AG08395 (cell line): ENCODE results near the gene KLHL24.
"Not testable (repeated sequence)": the region's sequence is repeated elsewhere in the genome, so short reads cannot be mapped to it uniquely, and the experiment has no call there.

Experiments used
- DNase-seq: peaks from one replicate; pipeline ENCODE4 v3.0.0; 2012; ENCODE audit warnings: mixed read lengths, low spot score

Gene KLHL24

DNA sequence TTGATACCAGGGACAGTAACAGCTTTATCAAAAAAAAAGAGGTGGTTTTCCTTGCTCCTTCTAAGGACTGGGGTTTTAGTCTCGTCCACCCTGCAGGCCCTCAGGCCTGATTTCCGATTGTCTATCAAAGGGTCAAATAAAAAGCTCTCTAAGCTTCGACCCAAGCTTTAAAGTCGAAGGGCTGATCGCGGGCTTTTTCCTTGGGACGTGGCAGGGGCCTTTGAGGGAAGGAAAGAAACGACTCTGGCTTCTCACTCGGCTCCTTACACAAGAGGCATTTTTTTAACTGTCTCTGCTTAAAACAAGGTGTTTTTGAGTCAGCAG is 354 bp upstream of the KLHL24 start:
- peak; percentile 14 for DNase-seq

DNA sequence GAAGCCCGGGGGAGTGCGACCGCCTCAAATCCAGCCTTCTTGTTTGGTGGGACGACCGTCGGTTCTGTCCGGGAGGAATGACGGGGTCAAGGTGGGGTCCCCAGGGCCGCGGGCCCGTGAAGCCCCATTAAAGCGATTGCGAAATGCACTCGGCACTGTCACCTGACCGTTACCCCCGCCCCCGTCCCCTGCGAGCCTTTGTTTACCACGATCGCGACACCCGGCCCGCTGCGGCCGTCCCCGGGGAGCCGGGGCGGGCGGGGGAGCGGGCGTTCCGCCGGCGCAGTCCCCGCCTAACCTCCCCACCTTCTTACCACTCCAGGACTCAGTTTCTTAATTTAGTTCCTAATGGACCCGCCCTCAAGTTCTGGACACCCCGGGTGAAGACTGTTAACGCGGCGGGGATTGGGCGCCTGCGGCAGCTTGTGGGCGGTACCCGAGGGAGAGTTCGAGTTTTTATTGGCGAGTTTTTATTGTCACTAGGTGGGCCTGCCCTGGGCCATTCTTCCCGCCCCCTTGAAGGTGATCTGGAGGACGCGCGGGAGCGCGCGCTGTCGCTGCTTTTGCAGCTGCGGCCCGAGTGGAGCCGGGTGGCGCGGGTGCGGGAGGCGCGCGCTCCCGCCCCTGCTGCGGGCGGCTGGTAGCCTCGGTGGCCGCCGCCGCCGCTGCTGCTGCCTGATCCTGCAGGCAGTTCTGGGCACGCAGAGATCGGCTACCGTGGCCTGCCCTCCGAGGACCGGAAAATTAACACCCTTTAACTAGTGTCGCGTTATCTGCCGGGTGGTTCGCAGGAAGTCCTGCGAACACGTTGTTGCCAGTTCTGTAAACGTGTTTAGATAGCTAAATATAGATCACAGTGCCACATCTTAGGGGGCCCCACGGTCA is 1.0 kb downstream of the KLHL24 start:
- DNase-seq = peak; percentile 91

DNA sequence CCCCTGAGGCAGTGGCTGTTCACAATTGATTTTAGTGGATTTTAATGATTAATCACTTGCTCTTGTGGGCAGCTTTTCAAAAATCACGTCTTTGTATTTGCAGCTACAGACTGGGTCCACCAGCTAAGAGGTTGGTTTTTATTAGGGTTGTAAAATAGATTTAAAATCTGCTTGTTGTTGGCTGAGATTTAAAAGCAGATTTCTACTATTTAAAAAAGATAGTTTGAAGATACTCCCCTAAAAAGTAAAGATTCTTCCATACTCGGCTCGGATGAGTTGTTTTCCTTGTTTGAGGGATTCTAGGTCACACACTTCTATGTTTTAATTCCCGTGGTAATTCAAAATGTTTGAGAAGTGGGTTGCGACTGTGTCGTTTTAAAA is 1.7 kb downstream of the KLHL24 start:
- DNase-seq = no peak

DNA sequence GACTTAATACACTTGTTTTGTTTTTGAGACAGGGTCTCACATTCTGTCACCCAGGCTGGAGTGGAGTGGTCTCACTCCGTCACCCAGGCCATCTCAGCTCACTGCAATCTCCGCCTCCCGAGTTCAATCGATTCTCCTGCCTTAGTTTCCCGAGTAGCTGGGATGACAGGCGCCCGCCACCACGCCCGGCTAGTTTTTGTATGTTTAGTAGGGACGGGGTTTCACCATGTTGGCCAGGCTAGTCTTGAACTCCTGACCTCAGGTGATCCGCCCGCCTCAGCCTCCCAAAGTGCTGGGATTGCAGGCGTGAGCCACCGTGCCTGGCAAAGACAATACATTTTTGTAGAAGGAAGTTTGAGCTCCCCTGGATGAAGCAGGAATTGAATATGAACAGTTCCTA is 2.2 kb downstream of the KLHL24 start:
- DNase-seq = not testable (repeated sequence)

DNA sequence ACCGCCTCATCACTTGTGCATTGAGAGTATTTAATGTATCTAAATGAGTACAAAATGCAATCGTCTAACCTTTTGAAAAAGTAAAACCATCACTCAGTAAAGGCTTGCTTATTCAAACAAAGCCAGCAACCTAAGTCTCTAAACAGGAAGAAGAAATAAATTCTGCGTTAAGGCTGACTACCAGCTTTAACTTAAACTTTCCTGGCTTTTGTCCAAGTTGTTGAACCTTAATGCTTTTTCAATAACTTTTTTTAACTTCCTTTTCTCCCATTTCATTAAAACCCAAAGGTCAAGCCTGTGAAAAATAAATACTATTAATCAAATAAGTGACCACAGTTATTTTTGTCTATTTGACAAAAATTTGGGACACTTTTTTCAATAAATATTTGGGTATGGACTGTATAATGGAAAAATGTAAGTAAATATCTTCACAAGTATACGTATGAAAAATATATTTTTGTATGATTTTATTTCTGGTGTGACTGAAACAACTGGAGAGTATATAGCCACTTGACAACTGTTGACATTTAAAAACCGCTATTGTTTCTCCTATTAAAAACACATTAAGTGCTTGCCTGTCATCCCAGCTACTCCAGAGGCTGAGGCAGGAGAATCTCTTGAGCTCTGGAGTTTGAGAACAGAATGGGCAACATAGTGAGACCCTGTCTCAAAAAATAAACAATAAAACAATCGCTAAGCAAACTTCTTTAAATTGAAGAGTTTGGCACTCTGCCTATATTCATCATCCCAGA is 2.9 kb downstream of the KLHL24 start:
- DNase-seq = no peak

DNA sequence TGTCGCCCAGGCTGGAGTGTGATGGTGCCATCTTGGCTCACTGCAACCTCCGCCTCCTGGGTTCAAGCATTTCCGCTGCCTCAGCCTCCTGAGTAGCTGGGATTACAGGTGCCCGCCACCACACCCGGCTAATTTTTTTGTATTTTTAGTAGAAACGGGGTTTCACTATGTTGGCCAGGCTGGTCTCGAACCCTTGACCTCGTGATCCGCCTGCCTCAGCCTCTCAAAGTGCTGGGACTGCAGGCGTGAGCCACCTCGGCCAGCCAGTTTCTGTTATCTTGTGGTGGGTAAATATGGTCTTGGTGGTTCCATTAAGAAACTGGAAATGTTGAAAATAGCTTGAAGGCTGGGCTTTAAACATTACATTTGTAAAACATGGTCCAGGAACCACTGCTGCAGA is 5.2 kb downstream of the KLHL24 start:
- DNase-seq = not testable (repeated sequence)

DNA sequence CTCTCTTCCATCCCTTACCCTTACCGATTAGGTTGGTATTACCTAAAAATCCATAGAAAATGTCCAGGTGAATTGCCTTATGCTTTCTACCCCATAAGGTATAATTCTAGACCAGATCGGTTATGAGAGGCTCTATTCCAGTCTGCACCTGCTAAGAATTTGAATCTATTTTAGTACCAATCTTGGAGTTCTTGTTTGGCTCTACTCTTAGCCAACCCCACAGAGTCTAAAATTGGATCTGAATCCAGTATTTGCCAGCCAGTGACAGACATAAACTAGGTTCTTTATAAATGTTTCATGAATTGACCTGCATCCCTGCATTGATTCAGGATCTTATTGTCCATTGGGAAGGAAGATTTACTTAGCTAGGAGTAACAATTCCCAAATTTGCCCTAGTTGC is 6.5 kb downstream of the KLHL24 start:
- DNase-seq = no peak

DNA sequence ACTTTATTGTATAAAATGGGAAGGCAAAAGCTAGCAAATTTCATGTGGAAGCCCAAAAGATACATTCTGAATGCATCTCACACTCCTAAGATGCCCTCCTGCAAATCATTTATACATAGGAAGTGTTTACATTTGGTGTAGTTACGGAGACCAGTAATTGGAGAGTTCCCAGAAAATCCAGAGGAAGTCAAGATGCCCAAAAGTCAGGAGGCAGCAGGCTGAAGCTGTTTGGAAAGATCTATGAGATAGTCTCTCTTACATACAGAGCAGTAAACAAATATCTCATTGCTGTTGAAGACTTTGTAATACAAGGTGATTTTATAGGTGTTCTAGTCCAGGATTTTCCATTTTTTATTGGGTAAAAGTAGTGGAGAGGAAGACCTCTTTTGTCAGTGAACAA is 8.8 kb downstream of the KLHL24 start:
- DNase-seq = no peak

DNA sequence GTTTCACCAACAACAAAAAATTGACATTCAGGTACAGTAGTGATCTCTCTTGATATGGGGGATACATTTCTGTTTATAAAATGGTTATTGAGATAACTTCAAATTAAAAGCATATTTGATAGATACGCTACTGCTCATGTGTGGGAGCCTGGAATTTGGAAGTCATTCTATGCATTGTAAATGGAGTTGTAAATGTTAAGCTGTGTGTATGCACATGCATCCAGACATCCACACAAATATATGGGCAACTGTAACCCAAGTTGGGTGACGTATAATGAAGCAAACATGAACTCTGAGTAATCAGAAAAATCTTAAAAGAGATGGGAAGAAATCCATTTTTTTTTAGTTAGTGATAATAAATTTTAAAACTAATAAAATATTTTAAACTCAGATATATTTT is 9.8 kb downstream of the KLHL24 start:
- no peak for DNase-seq

DNA sequence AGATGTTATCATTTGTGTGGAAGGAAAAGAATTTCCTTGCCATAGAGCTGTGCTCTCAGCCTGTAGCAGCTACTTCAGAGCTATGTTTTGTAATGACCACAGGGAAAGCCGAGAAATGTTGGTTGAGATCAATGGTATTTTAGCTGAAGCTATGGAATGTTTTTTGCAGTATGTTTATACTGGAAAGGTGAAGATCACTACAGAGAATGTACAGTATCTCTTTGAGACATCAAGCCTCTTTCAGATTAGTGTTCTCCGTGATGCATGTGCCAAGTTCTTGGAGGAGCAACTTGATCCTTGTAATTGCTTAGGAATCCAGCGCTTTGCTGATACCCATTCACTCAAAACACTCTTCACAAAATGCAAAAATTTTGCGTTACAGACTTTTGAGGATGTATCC is 15.1 kb downstream of the KLHL24 start:
- no peak for DNase-seq

DNA sequence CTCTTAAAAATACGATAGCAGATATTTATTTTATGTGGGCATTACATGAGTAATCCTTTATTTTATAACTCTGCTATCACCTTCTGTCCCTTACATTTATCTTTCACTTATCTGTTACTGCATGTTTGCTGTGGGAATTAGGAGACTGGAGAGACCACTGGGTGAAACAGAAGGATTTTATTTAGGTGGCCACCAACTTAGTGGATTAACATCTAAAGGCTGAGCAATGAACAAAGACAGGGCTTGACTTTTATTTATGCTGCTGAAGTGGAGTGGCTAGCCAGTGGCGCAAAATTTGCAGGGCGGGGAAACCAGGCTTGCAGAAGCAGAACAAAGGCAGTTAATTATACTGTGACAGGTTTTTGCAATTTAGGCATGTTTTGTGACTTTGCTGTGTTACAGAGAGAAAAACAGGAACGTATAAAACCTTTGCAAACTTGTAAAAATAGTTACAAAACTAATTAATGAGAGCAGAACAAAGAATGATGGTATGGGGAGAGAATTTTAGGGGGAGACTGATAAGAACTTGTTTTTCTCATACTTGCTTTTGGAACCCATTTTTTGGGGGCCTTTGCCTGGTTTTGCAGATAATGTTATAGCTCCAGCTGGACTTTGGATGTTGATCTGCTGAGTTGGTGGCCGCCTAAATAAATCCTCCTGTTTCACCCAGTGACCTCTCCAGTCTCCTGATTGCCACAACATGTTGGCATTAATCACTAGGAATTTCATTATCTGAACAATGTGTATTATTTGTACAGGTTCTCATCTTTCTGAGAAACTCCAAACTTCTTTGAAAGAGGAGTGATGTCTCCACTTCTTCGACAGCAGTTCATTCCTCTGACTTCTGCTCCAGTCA is 18.0 kb downstream of the KLHL24 start:
- DNase-seq = no peak

DNA sequence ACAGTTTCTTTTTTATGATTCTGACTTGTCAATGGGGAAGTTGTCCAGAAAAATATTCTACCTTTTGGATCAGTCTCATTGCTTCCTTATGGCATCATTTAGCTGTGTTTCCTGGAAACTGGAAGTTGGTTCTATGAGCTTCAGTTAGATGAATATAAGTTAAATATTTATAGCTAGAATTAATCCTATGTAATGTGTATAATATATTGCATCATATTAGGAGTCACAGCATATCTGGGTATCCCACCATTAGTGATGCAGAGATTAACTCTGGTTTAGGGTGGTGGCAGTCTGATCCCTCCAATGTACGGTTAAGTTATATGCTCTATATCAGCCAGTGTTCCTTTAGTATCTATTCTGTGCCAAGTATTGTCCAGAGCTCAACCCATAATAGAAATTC is 19.3 kb downstream of the KLHL24 start:
- no peak for DNase-seq

DNA sequence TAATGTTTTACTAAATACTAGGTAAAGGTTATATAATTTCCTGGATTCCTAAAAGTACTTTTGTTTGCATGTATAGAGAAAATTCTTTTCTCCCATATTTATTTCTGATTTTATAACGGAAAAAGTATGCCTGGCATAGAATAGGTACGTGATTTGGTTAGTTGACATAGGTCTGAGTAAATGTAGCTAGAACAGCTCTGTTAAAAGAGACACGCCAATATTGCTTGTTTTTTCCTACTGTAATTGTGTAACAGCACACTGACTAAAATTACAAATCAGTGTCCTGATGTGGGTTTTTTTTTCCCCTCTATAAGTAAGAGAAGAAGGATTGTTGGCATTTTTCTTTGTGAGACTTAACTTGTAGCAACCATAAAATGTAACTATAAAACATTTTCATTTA is 26.7 kb downstream of the KLHL24 start:
- no peak for DNase-seq

DNA sequence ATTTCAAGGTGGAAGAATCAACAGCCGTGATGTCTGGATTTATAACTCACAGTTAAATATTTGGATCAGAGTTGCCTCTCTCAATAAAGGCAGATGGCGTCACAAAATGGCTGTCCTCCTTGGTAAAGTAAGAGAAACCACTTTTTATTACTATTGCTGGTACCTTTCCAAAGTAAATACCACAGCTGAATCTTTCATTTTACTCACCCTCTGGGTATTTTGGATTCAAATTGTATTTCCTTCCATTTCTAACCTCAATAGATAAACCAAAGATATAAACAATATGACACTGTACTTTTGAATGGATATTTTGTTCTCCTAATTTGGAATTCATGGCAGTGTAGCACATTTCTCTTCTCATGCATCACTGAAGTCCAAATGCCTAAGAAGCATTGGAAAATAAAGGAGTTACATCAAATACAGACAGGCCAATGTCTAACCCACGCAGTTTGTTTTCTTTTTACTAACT is 29.5 kb downstream of the KLHL24 start:
- peak; percentile 83 for DNase-seq

DNA sequence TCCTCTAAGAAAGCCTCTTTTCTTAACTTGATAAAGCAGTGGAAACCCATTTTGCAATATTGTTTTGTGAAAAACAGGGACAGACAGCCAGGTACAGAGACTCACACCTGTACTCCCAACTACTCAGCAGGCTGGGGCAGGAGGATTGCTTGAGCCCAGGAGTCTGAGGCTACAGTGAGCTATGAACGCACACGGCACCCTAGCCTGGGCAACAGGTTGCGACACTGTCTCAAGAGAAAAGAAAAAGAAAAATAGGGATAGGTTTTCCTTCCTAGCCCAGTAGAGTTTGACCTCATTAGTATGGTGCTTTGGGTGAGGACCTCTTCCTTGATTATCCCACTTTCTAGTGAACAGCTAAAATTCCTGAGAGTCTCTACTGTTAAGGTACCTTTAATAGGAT is 44.6 kb downstream of the KLHL24 start:
- DNase-seq = no peak

DNA sequence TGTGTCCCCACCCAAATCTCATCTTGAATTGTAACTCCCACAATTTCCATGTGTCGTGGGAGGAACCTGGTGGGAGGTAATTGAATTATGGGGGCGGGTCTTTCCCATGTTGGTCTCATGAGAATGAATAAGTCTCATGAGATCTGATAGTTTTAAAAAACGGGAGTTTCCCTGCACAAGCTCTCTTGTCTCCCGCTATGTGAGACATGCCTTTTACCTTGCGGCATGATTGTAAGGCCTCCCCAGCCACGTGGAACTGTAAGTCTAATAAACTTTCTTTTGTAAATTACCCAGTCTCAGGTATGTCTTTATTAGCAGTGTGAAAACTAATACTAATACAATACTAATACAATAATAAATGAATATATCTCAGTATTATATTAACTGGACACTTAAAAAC is 52.3 kb downstream of the KLHL24 start:
- no peak for DNase-seq

DNA sequence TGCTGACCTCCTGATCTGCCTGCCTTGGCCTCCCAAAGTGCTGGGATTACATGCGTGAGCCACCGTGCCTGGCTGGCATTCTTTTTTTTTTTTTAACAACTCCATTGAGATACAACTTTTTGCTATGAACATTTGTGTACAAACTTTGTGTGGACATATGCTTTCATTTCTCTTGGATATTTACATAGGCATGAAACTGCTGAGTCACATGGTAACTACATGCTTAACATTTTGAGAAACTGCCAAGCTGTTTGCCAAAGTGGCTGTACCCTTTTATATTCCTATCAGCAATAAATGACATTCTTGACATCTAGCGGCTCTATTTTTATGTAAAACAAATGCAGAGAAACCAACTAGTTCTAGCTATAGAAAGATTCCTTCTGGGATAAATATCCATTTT is 53.5 kb downstream of the KLHL24 start:
- DNase-seq = no peak

DNA sequence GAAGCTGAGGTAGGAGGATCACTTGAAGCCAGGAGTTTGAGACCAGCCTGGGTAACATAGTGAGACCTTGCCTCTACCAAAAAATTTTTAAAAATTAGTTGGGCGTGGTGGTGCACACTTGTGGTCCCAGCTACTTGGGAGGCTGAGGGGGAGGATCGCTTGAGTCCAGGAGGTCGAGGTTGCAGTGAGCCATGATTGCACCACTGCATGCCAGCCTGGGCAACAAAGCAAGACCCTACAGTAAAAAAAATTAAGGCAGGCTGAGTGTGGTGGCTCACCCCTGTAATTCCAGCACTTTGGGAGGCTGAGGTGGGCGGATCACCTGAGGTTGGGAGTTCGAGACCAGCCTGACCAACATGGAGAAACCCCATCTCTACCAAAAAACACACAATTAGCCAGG is 54.2 kb downstream of the KLHL24 start:
- DNase-seq = not testable (repeated sequence)

DNA sequence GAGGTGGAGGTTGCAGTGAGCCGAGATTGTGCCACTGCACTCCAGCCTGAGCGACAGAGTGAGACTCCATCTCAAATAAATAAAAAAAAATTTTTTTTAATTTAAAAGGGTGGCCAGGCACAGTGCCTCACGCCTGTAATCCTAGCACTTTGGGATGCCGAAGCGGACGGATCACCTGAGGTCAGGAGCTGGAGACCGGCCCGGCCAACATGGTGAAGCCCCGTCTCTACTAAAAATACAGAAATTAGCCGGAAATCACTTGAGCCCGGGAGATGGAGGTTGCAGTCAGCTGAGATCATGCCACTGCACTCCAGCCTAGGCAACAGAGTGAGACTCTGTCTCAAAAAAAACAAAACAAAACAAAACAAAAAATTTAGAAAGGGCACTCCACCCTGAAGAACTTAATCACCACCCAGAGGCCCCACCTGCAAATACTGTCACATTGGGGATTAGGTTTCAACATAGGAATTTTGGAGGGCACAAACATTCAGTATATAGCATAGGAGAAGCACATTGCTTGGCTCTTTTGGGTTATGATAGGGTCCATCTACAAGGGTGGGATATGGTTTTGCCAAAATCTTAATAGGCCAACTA is 55.1 kb downstream of the KLHL24 start:
- DNase-seq = no peak

DNA sequence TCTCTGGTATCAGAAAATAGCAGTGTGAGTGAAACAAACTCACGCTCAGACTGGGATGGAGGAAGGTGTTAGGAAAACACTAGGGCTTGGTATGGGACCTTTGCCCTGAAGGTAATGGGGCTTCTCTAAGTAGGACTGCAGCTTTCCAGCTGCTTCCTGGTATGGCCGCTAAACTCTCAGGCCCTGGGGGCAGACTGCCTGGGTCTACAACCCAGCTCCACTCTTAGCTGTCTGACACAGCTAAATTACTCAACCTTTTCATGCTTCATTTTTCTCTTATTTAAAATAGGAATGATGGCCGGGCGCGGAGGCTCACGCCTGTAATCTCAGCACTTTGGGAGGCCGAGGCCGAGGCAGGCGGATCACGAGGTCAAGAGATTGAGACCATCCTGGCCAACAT is 57.0 kb downstream of the KLHL24 start:
- no peak for DNase-seq

DNA sequence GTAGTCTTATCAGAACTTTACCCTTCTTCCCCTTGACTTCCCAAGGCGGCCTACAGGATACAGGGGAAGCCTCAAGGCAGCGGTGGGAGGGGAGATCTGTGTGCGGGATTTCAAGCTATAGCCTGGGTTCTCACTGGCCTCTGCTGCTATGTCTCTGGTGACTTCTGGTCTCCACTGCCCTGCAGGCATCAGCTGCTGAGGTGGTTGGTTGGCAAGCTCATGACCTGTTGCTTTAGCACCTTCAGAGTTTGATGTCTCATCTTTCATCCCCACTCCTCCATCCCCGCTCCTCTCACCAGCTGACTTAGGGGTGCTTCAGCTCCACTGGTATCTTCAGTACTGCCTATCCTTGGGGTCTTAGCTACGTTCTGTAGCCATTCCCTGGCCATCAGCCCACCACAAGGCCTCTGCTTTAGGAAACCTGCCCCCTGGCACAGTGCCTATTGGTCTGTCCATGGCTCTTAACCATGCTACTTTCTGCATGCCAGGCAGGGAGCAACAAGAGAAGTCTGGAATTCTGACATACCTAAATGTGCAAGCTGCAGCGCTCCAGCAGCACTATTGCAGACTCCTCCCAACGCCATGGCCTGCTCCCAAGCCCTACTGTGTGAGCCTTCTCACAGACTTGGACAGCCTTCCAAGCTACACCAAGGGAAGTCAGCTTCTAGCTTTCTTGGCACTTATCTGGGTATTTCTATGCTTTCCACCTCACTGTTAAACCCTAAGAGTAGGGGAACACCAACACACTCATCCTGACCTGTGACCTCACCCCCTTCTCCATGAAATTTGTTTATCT is 60.3 kb downstream of the KLHL24 start:
- DNase-seq = no peak
